A673 (cell line): ENCODE results near the gene BACH2. TPM values are rescaled to one million over a fixed set of nuclear protein-coding genes. Genes with fewer than 3 reads are reported as not detected.

Experiments
- BruUV-seq: library from RNA; stranded (reverse); fragments of 400-500 nt; replicated peaks from 2 replicates; lab custom pipeline; 2021; lab: Mats Ljungman, UMichigan
- CTCF ChIA-PET: fragments of 300-600 bp; sonication (Branson Sonifier 250); formaldehyde crosslinking; loops from one replicate; lab custom pipeline; 2022; ENCODE audit warnings: antibody characterized with exemption; lab: Charles Lee
- POLR2A ChIA-PET: fragments of 300-600 bp; sonication (Branson Sonifier 250); formaldehyde crosslinking; loops from one replicate; lab custom pipeline; 2022; ENCODE audit warnings: antibody characterized with exemption; ENCODE audit not compliant: low non-redundant PET; lab: Charles Lee
- DNase-seq: peaks from one replicate; pipeline ENCODE4 v3.0.0-alpha.2; 2015; ENCODE audit warnings: low spot score
- H3K27ac ChIP-seq: fragments of 200-600 bp; sonication (generic); 2 replicates; pipeline ENCODE4 v1.5.1; 2016; ENCODE audit warnings: mixed run types, low read depth, mild to moderate bottlenecking, mixed read lengths, antibody characterized with exemption, low read length; ENCODE audit not compliant: poor library complexity, severe bottlenecking
- H3K27me3 ChIP-seq: fragments of 200-600 bp; sonication (generic); replicated peaks from 2 replicates; pipeline ENCODE4 v1.6.1; 2017; ENCODE audit warnings: mixed run types, low read depth, mild to moderate bottlenecking, mixed read lengths, antibody characterized with exemption, low read length; ENCODE audit not compliant: insufficient read depth, poor library complexity
- H3K36me3 ChIP-seq: fragments of 200-600 bp; sonication (generic); 2 replicates; pipeline ENCODE4 v1.6.1; 2016; ENCODE audit warnings: mixed run types, mild to moderate bottlenecking, mixed read lengths, antibody characterized with exemption, low read length; ENCODE audit not compliant: insufficient read depth, poor library complexity, severe bottlenecking
- H3K4me1 ChIP-seq: fragments of 200-600 bp; sonication (generic); 2 replicates; pipeline ENCODE4 v1.6.1; 2017; ENCODE audit warnings: mixed run types, mild to moderate bottlenecking, mixed read lengths, antibody characterized with exemption, low read length; ENCODE audit not compliant: insufficient read depth, poor library complexity, severe bottlenecking
- H3K4me3 ChIP-seq: fragments of 200-600 bp; sonication (generic); 2 replicates; pipeline ENCODE4 v1.5.1; 2016; ENCODE audit warnings: low read depth, mixed run types, mild to moderate bottlenecking, mixed read lengths, low read length; ENCODE audit not compliant: poor library complexity, severe bottlenecking
- H3K9me3 ChIP-seq: fragments of 200-600 bp; sonication (generic); 2 replicates; pipeline ENCODE4 v1.6.1; 2016; ENCODE audit warnings: mixed run types, low read depth, mild to moderate bottlenecking, mixed read lengths, antibody characterized with exemption, low read length; ENCODE audit not compliant: poor library complexity, severe bottlenecking
- CTCF ChIP-seq: fragments of 300-800, 200-600 bp; sonication (generic); conservative IDR thresholded peaks from 2 replicates; pipeline ENCODE4 v1.5.1; 2017; ENCODE audit warnings: low read depth, mild to moderate bottlenecking, antibody characterized with exemption, low read length, moderate library complexity, mixed read lengths
- EZH2 ChIP-seq: fragments of 200-600 bp; sonication (generic); IDR thresholded peaks from 2 replicates; pipeline ENCODE4 v1.6.1; 2017; ENCODE audit warnings: borderline replicate concordance, low read depth, mild to moderate bottlenecking, mixed read lengths, antibody characterized with exemption, low read length; ENCODE audit not compliant: poor library complexity, severe bottlenecking
- intact Hi-C: fragments of 100-400 bp; cut with micrococcal nuclease; formaldehyde crosslinking; loops from one replicate; pipeline ENCODE4 v1.10.0; 2022; ENCODE audit not compliant: unreplicated experiment
- total RNA-seq: library from RNA; stranded (reverse); gene quantifications from 2 replicates; pipeline ENCODE4 v1.2.3, GENCODE V29; 2021

The BACH2 gene
- total RNA-seq, 1 experiment from 2014 or later, result 0.37 TPM

- no peak overlapping the region for H3K27ac ChIP-seq
- DNase-seq, result no peak
- H3K4me1 ChIP-seq, result no peaks in the 10 kb centered on the region
- H3K4me3 ChIP-seq, result no peak overlapping the region
- intact Hi-C loops, result no loop called here
- CTCF ChIA-PET, result no interaction called here
- TF ChIP-seq CTCF (no peak), EZH2 (no peak)
- POLR2A ChIA-PET, result no interaction called here
- H3K27me3 ChIP-seq, result peaks cover 38% of the 10 kb centered on the region
- no peaks in the 10 kb centered on the region for H3K36me3 ChIP-seq
- H3K9me3 ChIP-seq, result no peaks in the 10 kb centered on the region
- no TSS peak for BruUV-seq
Measured at GRCh38 chr6:90269334-90269733, 27.3 kb downstream of the BACH2 start.

- CTCF ChIA-PET, result no interaction called here
- TF ChIP-seq CTCF, result no peak
- no peak for TF ChIP-seq EZH2
- POLR2A ChIA-PET, result no interaction called here
Measured at GRCh38 chr6:90268178-90268577, 28.5 kb downstream of the BACH2 start.

GRCh38 chr6:90266905-90267621 is 29.6 kb downstream of the BACH2 start:
- Histone ChIP-seq H3K4me1 (no peaks in the 10 kb centered on the region), H3K4me3 (no peak overlapping the region), H3K27me3 (peaks cover 32% of the 10 kb centered on the region), H3K36me3 (no peaks in the 10 kb centered on the region), H3K27ac (no peak overlapping the region), H3K9me3 (no peaks in the 10 kb centered on the region)
- DNase-seq, result no peak
- intact Hi-C loops, result no loop called here
- no peak for TF ChIP-seq EZH2
- no peak for TF ChIP-seq CTCF
- POLR2A ChIA-PET, result no interaction called here
- CTCF ChIA-PET, result no interaction called here
- no TSS peak for BruUV-seq

More at GRCh38 chr6:90268178-90268577, 28.5 kb downstream of the BACH2 start:
- Histone ChIP-seq H3K27ac (no peak overlapping the region), H3K4me3 (no peak overlapping the region), H3K9me3 (no peaks in the 10 kb centered on the region), H3K4me1 (no peaks in the 10 kb centered on the region), H3K27me3 (peaks cover 32% of the 10 kb centered on the region), H3K36me3 (no peaks in the 10 kb centered on the region)
- BruUV-seq, result no TSS peak
- DNase-seq, result no peak
- intact Hi-C loops, result no loop called here
